GM18873 (cell line): ENCODE results near the gene GAS7.
"Not testable (repeated sequence)": the region's sequence is repeated elsewhere in the genome, so short reads cannot be mapped to it uniquely, and the experiment has no call there.

Experiments
- ATAC-seq: cut with Tn5 transposase; IDR thresholded peaks from one replicate; pipeline ENCODE4 v1.9.1; 2021; ENCODE audit warnings: mild to moderate bottlenecking, moderate library complexity, moderate number of reproducible peaks; ENCODE audit not compliant: unreplicated experiment, low FRiP score

The GAS7 gene

GRCh38 chr17:10032118-10032852 is 166.1 kb downstream of the GAS7 start:
- no peak for ATAC-seq

GRCh38 chr17:10031606-10032005 is 166.8 kb downstream of the GAS7 start:
- no peak for ATAC-seq

DNA sequence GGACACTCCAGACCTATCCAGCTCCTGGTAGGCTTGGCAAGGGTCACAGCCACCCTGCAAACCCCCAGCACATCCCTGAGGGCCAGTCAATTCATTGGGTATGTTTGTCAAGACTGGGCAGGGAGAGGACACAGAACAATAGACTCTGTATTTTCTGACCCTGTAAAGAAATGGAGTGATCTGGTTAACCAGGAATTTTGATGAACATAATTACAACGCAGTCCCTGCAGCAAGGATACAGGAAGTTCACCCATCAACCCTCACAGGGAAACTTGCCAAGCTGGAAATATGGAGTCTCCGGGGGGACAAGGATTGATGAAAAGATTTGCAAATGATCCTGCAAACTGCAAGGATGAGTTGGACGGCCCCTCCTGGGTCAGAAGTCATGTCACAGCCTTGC is 167.3 kb downstream of the GAS7 start:
- no peak for ATAC-seq

GRCh38 chr17:10029129-10029528 is 169.3 kb downstream of the GAS7 start:
- ATAC-seq = no peak

DNA sequence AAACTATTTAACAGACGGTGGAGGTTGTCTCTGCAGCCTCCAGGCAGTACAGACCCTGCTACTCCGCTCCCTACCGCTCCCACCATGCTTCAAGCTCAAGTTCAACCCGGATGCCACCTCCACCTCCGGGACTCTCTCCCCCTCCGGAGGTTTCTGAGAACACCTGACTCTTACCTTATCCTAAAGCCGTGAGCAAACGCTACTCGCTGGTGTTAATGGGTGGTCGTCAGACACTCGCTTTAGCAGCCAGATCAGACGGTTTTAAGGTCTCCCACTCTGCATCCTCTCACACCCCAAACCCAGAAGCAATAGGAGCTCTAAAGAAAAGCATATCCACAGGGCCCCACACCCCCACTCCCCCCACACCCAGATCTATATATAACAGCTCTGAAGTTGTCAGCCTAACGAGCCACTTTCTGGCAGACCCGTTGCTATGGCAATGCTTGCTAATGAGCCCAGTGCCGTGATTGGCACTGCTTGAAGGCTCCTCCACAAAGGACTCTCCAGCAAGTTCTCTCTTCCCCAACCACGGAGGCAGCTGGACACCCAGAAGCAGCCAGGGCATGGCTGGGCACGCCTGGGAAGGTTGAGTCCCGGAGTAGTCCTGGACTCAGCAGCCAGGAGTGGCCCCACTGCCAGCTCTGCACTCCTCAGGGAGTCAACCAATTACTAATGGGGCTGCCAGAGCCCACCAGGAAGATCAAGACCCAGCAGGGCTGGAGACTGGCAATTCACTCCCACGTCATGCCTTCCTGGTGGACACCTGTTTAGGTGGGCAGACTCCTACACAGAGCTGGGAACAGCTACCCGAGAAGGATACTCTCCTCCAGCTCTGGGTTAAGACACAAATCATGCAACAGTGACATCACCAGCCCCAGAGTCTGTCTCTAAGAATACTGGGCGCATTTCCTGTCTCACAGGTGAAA is 172.2 kb downstream of the GAS7 start:
- no peak for ATAC-seq

GRCh38 chr17:10025224-10025623 is 173.2 kb downstream of the GAS7 start:
- ATAC-seq = no peak

GRCh38 chr17:10022416-10022815 is 176.0 kb downstream of the GAS7 start:
- ATAC-seq = no peak

GRCh38 chr17:10021272-10021984 is 177.0 kb downstream of the GAS7 start:
- ATAC-seq = no peak

GRCh38 chr17:10019941-10020451 is 178.4 kb downstream of the GAS7 start:
- no peak for ATAC-seq

- ATAC-seq = peak; percentile 43
These were observed 179.9 kb downstream of the GAS7 start for GRCh38 chr17:10018461-10018891.

DNA sequence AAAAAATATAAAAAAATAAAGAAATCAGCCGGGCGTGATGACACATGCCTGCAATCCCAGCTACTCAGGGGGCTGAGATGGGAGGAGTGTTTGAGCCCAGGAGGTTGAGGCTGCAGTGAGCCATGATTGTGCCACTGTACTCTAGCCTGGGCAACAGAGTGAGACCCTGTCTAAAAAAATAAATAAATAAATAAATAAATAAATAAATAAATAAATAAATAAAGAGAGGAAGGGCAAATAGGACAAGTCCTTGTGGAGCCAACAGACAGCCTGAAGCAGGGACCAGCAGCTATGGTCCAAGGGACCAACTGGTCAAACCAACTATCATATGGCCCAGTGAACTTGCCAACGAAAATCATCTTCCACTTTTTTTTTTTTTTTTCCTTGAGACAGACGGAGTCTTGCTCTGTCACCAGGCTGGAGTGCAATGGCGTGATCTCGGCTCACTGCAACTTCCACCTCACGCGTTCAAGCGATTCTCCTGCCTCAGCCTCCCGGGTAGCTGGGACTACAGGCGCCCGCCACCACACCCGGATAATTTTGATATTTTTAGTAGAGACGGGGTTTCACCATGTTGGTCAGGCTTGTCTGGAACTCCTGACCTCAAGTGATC is 181.3 kb downstream of the GAS7 start:
- ATAC-seq = not testable (repeated sequence)

DNA sequence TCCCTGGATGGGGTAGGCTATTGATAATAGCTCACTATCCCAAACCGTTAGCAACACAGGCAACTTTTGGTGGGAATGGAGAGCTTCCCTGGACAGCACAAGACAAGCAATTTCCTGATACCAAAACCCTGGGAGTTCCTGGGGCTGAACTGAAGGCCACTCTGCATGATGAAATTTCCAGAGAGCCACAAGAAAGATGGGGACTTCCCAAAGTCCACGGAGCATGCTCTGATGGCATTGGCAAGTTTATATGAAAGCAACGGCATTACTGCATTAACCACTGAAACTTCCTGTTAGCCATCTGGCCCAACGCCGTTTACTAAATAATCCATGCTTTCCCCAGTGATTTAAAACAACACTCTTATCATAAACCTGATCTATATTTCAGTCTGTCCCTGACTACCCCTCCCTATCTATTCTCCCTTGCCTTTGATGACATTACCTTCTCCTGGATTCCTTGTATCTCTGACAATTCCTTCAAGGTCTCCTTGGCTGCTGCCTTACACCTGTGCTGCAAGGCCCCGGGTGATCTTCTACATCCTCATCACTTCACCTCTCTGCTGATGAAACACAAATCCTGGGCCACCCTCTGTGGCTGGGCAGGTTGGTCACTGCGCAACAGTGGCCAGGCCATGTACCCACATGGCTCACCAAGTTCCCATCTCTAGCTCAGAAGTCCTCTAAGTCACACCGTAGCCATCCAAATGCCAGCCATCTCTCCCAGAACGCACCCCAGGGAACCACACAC is 184.9 kb downstream of the GAS7 start:
- ATAC-seq = no peak

- ATAC-seq = no peak
These were observed 187.7 kb downstream of the GAS7 start for GRCh38 chr17:10010752-10011151.

- ATAC-seq = no peak
These were observed 194.7 kb downstream of the GAS7 start for GRCh38 chr17:10003705-10004104.

DNA sequence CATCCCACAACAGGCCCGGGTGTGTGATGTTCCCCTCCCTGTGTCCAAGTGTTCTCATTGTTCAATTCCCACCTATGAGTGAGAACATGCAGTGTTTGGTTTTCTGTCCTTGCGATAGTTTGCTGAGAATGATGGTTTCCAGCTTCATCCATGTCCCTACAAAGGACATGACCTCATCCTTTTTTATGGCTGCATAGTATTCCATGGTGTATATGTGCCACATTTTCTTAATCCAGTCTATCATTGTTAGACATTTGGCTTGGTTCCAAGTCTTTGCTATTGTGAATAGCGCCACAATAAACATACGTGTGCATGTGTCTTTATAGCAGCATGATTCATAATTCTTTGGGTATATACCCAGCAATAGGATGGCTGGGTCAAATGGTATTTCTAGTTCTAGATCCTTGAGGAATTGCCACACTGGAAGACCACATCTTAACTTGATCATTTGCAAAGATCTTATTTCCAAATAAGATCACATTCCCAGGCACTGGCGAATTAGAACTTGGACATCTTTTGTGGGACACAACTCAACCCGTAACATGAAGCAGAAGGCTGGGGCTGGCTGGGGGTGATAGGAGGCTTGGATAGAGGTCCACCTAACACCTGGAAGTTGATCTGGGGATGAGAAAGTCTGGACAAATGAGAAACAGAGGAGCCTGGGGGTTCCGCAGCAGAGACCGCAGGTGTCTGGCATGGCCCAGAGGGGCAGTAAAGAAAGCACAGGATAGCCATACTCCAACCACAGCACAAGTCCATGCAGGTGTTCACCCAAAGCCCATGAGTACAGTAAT is 195.6 kb downstream of the GAS7 start:
- not testable (repeated sequence) for ATAC-seq

DNA sequence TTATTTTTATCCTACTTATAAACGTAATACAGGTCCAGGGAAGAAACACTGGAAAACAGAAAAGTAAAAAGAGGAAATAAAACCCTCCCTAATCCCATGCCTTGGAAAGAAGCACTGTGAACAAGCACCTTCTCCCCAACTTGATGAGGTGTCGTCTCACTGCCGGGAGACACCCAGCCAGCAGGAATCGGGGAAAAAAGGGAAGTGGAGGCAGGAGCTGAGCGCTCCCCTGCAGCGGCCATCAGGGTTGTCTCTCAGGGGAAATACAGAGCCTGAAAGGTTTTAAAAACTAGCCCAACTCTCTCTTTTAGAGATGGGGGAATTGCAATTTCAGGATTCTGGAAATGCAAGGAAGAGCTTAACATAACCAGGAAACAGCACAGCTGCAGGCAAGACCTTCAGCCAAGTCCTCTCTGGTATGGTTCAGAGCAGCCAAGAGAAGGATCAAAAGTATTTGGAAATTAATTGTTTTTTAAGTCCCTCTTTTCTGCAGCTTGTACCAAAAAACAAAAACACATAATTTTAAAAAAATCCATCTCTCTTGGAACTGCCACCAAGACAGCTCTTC is 197.0 kb downstream of the GAS7 start:
- no peak for ATAC-seq

DNA sequence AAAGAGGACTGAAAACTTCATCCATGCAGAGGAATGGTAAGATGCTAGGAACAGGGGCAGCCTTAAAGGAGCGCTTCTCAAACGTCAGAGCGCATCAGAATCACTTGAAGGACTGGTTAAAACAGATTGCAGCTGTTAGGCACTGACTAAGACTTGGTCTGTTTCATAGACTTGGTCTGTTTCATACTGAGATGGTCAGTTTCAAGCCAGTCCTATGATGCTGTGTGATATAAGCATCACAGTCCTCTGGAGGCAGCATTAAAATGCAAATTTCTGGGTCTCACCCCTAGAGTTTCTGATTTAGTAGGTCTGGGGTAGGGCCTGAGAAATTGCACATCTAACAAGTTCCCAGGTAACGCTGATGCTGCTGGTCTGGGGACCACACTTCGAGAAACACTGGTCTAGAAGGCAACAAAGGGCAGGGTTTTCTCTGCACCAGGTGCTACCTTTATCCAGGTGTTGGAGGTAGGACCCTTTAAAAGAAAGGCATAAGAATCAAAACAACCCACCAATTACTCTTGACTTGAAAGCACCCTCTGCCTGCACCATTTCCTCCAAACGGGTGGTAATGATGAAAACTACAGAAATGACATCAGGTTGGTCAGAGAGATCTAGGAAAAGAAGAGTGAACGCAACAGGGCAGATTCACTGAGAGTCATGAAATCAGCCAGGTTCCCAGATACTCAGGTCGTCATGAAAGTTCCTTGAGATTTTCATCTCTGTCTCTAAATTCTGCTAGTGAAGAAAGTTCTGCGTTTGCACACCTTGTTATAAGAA is 198.3 kb downstream of the GAS7 start:
- ATAC-seq = no peak

GRCh38 chr17:9998060-9998459 is 200.3 kb downstream of the GAS7 start:
- ATAC-seq = no peak
